HG02852 (cell line): Measurements from ENCODE around the gene PHF5A.

ENCODE experiments used
- ATAC-seq: cut with Tn5 transposase; IDR thresholded peaks from one replicate; pipeline ENCODE4 v1.9.1; 2021; ENCODE audit warnings: mild to moderate bottlenecking, moderate library complexity; ENCODE audit not compliant: unreplicated experiment

The PHF5A gene

DNA sequence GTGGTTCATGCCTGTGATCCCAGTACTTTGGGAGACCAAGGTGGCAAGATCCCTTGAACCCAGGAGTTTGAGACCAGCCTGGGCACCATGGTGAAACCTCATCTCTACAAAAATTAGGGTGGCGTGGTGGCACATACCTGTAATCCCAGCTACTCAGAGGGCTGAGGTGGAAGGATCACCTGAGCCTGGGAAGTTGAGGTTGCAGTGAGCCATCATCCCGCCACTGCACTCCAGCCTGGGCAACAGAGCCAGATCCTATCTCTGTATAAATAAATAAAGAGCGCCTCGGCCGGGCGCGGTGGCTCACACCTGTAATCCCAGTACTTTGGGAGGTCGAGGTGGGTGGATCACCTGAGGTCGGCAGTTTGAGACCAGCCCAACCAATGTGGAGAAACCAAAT, 49.8 kb downstream of the PHF5A start:
- no peak for ATAC-seq

DNA sequence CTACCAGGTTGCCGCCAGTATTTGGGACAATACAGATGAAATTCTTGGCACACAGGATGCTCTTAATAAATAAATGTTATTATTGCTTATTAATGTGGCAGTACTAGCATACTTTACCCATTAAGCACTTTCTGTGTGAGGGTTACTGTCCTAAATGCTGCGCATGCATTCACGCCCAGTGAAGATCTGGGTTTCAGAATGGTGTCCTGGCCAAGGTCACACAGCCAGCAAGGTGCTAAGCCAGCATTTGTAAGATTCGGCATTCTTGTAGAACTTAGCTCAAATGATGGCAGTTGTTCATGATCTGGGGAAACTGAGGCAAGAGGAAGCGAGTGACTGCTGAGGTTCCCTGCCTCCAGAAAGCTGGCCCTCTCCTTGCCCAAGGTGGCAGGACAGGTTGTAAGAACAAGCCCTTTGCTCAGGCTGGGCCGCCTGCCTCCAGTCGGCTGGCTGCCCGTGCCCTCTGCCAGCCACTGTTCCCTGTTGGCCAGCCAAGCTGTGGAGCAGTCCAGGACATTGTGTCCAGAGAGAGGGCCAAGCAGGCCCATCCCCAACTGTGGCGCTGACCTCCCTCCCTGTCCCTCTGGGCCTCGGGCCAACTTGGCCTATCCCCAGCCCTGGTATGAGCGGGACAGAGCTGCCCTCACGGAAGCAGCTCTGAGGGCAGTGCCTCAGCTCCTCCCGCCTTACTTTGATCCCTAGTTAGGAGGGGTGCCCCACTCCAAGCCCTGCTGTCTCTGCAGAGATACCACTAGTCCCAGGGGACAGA, 50.7 kb downstream of the PHF5A start:
- ATAC-seq, result no peak

DNA sequence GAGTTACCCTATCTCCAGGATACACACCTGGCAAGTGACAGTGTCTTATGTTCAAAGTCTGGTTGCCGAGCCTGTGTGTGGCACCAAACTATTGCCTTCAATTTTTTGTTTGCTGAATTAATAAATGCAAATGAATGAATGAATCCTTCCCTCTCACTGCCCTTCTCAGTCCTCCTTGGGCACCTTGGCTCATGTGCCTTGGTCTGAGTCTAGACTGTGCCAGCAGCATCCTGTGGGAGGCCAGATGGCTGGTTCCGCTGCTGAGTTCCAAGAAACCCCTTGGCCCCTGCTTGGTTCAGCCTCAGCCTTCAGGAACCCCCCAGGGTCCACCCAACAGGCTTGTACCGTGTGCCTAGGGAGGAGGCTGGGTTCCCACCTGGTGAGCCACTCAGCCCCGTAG, 52.9 kb downstream of the PHF5A start:
- ATAC-seq, result no peak

DNA sequence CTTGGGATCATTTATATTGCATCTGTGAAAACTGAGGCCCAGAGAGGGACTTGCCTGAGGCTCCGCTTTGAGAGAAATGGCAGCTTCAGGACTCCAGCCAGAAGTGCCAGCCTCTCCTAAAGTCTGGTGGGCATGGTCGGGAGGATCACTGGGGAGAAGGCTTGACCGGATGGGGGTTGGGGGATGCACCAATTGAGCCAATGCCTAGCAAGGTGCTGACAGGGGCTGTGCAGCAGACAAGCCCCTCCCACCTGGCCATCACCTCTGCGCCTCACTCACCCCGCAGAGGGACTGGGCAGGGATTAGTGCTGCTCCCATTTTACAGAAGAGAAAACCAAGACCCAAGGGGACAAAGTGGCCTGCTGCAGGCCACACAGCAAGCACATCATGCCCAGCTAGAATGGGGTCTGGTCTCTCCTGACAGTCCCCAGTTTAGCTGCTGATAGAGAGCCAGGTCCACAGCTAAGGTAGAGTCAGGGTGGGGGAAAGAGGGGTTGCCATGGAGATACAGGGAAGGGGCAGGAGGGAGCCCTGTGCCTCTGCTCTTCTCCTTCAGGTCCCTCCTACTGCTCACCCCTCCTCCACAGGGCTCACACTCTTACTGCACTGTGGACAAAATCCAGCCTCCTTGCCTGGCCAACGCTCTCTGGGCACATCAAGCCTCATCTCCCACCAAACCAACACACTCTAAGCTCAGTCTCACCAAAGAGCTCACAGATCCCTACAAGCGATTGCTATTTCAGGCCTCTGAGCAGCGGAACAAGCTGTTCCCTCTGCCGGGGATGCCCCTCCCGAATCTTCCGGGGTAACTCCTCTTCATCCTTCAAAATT, 57.3 kb downstream of the PHF5A start:
- ATAC-seq, result no peak

DNA sequence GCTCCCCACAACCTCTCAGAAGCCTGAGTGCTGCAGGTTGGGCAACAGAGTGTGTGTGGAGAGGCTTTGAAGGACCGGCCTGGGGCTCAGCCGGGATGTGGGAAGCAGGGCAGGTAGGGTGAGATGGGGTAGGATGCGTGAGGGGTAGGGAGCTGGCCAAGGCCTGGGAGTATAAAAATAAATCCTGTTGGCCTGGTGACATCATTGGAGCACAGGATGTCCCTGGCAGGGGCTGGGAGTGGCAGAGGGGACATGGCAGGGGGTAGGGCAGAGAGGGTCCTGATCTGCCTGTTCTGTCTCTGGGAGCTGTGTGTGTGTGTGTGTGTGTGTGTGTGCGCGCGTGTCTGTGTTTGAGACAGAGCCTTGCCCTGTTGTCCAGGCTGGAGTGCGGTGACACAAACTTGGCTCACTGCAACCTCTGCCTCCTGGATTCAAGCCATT, 58.2 kb downstream of the PHF5A start:
- no peak for ATAC-seq
